GM12892 (cell line): ENCODE data around the gene ARMH1.

Source experiments
- POLR2A ChIP-seq: IDR thresholded peaks from 2 replicates; pipeline ENCODE4 v1.6.1; 2011; ENCODE audit warnings: low read depth, low read length, control low read depth
- POLR2AphosphoS5 ChIP-seq: IDR thresholded peaks from 2 replicates; pipeline ENCODE4 v1.6.1; 2011; ENCODE audit warnings: low read depth, low read length, control low read depth

GRCh38 chr1:44693159-44693558 lies 18.6 kb downstream of the ARMH1 start:
- TF ChIP-seq POLR2A, result no peak
- TF ChIP-seq POLR2AphosphoS5, result no peak
